Stomach smooth muscle (tissue), 2 donors: ENCODE results near the gene DSTYK.

ENCODE experiments used
- H3K27ac ChIP-seq: one replicate; pipeline ENCODE4 v1.7.0; 2013; ENCODE audit warnings: mild to moderate bottlenecking, low read length, inconsistent platforms
- H3K27me3 ChIP-seq, 2 donors: one replicate each; pipeline ENCODE4 v1.7.0; 2013; ENCODE audit warnings: low read length in 2 of 2; ENCODE audit not compliant: insufficient read depth in 2 of 2, control insufficient read depth in 1 of 2
- H3K36me3 ChIP-seq, 2 donors: one replicate each; pipeline ENCODE4 v1.7.0; 2013; ENCODE audit warnings: low read length in 2 of 2; ENCODE audit not compliant: control insufficient read depth in 2 of 2, insufficient read depth in 2 of 2
- H3K4me1 ChIP-seq: one replicate; pipeline ENCODE4 v1.7.0; 2013; ENCODE audit warnings: low read length; ENCODE audit not compliant: control insufficient read depth, insufficient read depth
- H3K4me3 ChIP-seq, 2 donors: one replicate each; pipeline ENCODE4 v1.7.0; 2013; ENCODE audit warnings: low read length in 2 of 2
- H3K9ac ChIP-seq, 2 donors: one replicate each; pipeline ENCODE4 v1.7.0; 2013; ENCODE audit warnings: low read length in 2 of 2, mild to moderate bottlenecking in 1 of 2
- H3K9me3 ChIP-seq, 2 donors: one replicate each; pipeline ENCODE4 v1.7.0; 2013; ENCODE audit warnings: low read length in 2 of 2; ENCODE audit not compliant: control insufficient read depth in 2 of 2
- donor health status: healthy.
- donor health status: Pancreatic carcinoma.

The DSTYK gene

DNA sequence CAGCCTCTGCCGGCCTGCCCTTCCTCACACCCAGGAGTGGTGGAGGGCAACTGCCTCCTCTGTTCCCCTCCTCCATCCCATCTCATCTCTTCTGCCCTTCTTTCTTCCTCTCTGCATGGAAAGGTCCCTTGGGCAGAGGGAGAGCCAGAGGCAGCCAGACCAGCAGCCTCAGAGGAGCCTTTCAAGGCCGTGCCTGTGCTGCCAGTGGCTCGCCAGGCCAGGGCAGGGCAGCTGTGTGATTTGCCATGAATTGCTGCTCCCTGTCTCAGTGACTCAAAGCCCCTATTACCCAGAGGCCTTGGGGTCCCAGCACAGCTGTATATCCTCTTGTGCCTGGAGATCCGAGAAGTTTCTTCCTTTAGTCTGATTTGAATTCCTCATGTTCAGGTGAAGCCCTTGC lies 38.1 kb upstream of the DSTYK start:
- Histone ChIP-seq H3K4me1 (peaks cover 46% of the 10 kb centered on the region), H3K9ac (no peak overlapping the region), H3K27me3 (no peaks in the 10 kb centered on the region), H3K9me3 (no peaks in the 10 kb centered on the region), H3K4me3 (peak overlapping the region in 1 of 2 donors; percentile 47), H3K27ac (peak overlapping the region; percentile 18), H3K36me3 (no peaks in the 10 kb centered on the region)

DNA sequence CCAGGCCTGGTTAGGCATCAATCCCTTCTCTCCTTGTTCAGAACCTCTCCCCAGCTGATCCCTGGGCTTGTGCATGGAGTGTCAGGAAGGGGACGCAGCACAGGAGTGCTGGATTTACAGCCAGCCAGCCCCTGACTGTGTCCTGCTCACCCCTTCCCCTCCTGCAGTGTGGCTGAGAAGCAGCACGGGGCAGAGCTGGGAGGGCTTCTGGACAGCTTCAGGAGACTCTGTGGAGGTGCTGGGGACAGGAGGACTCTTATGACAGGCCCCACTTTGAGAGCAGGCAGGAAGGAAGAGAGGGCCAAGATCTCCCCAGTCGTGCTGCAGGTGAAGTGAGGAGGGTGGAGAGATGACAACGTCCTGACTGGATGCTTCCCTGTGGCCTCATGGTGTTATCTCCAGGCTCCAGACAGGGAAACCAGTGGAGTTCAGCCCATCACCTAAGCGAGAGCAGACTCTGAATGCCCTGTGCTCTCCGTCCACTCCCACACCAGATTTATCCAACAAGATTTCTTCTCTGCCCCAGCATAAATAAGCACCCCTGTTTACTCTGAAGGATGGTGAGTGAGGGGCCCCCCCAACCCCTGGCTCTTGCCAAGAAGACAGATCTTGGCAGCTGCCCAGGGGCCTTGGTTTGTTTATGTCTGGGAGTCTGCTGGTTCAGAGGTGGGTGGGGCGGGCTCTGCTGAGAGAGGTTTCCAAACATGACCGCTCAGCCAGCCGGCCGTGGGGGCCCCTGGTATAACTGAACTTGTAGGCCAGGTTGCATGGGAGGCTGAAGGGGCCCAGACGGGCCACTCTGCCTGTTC lies 37.5 kb upstream of the DSTYK start:
- H3K27ac ChIP-seq, result peak overlapping the region; percentile 18
- no peaks in the 10 kb centered on the region for H3K9me3 ChIP-seq
- peak overlapping the region in 1 of 2 donors; percentile 21 for H3K9ac ChIP-seq
- H3K4me1 ChIP-seq, result peaks cover 46% of the 10 kb centered on the region
- H3K4me3 ChIP-seq, result peak overlapping the region in 1 of 2 donors; percentile 47
- H3K27me3 ChIP-seq, result no peaks in the 10 kb centered on the region
- no peaks in the 10 kb centered on the region for H3K36me3 ChIP-seq

DNA sequence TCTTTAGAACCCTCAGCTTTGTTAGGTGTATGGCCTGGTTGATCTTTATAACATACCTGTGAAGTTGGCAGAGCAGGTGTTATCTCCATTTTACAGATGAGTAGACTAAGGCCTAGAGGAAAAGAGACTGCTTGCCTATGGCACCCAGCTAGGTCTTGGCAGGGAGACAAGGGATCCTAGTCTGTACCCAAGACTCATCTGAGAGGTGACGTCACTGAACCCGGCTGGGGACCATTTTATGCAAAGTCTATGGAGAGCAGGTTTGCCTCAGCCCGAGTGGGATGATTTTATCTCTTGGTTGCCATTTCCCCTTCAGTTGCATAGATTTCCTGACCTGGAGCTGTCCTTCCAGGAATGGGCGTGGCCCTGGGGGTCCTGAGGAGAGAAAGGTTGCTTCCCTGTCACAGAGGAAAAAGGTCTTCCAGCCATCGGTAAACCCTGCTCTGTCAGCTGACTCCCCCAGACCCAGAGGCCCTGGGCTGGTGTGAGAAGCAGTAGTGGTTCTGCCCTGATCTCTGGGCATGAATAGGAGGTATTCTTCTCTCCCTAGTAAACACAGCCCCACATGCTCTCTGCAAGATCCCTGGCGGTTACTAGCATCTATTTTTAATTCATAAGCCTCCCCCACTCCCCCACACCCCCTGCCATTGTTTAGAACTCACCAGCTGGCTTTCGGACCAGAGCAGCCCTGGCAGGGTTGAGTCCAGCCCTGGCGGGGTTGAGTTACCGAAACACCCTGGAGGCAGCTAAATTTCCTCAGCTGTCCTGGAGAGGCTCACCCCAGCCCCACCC lies 35.8 kb upstream of the DSTYK start:
- Histone ChIP-seq H3K9ac (no peak overlapping the region), H3K4me3 (peak overlapping the region in 1 of 2 donors; percentile 8)

DNA sequence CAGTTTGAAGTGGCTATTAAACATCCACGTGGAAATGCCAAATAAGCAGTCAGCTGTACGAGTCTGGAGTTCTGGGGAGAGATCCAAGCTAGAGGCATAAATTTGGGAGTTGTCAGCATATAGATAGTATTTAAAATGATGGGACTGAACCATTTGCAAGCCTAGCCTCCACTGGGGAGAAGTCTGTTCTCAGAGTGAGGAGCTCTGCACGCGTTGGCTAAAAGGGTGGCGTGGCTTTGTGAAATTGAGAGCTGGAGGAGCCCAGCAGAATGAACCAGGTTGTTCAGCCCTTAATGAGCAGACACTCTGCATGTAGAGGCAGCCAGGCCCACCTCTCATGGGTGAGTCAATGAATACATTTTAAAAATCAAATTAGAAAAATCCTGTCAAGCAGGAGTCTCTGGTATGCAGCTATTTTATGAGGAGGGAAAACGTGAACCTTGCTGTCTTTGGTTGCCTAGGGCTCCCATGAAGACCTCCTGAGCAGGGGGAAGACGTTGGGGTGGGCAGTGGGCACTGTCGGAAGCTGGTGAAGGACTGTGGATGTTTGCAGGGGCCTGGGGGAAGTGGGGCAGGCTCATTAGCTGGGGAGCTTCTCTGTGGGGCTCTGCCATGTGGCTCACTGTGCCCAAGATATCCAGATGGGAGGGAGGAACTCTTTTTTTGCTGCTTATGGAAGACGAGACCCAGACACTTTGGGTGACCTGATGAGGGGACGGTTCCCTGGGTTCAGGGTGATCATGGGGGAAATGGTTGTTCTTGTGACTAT lies 35.0 kb upstream of the DSTYK start:
- no peaks in the 10 kb centered on the region for H3K27me3 ChIP-seq
- H3K9ac ChIP-seq, result no peak overlapping the region
- H3K27ac ChIP-seq, result no peak overlapping the region
- H3K9me3 ChIP-seq, result no peaks in the 10 kb centered on the region
- peaks cover 37% of the 10 kb centered on the region for H3K4me1 ChIP-seq
- no peak overlapping the region for H3K4me3 ChIP-seq
- peaks cover 0 to 3% of the 10 kb centered on the region in 2 donors for H3K36me3 ChIP-seq

More for the DNA sequence above, 35.8 kb upstream of the DSTYK start:
- Histone ChIP-seq H3K27me3 (no peaks in the 10 kb centered on the region), H3K36me3 (no peaks in the 10 kb centered on the region), H3K9me3 (no peaks in the 10 kb centered on the region), H3K4me1 (peaks cover 45% of the 10 kb centered on the region), H3K27ac (no peak overlapping the region)

DNA sequence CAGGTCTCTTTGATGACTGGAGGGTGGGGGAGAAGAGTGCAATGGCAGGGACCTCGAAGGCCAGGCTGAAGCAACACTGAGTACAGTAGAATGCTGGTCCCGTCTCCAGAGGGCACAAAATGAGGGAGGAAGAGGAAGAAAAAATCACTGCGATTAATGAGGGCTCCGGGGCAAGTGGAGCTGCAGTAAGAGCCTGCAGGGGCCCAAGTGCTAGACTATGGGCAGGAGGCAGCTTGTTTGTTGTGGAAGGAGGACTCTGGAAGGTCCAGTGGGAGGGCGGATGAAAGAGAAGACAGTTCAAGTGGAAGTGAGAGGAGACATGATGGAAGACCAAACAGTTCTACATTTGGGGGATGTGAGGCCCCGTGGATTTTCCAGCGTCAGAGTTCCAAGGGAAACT lies 33.6 kb upstream of the DSTYK start:
- H3K4me3 ChIP-seq, result no peak overlapping the region
- no peak overlapping the region for H3K27ac ChIP-seq
- peaks cover 32% of the 10 kb centered on the region for H3K4me1 ChIP-seq
- peaks cover 0 to 3% of the 10 kb centered on the region in 2 donors for H3K36me3 ChIP-seq
- H3K9ac ChIP-seq, result no peak overlapping the region
- no peaks in the 10 kb centered on the region for H3K9me3 ChIP-seq
- no peaks in the 10 kb centered on the region for H3K27me3 ChIP-seq

DNA sequence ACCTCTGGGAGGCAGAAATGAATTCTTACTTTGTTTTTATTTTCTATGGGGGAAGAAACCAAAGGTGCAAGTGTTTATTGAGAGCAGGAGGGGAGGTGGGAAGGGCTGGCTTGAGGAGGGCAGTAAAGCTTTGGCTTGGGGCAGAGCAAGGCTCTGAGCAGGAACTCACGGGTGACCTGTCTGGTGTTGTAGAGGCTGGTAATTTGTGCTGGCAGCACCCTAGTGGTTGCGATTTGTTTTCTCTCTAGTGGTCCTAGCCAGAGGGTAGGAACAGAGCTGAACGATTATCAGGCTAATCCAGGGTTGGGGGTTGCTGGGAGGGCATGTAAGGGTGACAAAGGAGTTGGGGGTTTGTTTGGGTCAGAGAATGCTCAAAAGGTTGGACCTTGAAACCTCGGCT lies 32.9 kb upstream of the DSTYK start:
- no peak overlapping the region for H3K27ac ChIP-seq
- H3K27me3 ChIP-seq, result no peaks in the 10 kb centered on the region
- no peak overlapping the region for H3K9ac ChIP-seq
- no peaks in the 10 kb centered on the region for H3K9me3 ChIP-seq
- peaks cover 27% of the 10 kb centered on the region for H3K4me1 ChIP-seq
- peaks cover 0 to 3% of the 10 kb centered on the region in 2 donors for H3K36me3 ChIP-seq
- no peak overlapping the region for H3K4me3 ChIP-seq

DNA sequence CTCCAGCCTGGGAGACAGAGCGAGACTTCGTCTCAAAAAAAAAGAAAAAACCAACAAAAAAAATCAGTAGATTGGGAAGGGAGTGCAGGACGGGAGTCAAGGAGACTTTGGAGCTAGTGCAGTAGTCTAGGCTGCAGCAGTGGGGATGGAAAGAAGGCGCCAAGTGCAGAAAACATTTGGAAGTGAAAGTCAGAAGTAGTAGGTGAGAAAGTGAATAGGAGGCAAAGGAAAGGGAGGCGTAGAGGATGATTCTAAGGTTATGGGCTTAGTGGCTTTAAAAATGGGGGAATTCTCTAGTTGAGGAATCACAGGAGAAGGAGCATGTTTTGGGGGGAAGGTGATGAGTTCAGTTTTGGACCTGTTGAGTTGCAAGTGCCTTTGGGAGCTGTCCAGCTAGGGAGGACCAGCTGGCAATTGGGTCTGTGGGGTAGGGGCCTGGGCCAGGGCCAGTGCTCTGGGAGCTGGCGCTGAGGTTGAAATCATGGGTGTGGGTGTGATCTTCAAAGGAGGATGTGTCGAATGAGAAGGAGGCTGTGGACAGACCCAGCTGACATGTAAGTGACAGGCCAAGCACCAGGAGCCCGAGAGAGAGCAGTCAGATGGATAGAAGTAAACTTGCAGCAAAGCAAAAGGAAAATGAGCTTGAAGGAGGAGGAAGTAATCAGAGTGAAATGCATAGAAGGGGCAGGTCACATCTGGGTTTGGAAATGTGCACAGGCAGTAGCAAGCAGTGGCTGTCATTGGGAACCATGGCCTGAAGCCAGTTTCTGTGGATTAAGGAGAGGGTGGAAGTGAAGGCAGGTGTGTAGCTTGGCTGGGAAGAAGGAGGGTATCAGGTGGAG lies 32.1 kb upstream of the DSTYK start:
- no peak overlapping the region for H3K9ac ChIP-seq
- H3K4me3 ChIP-seq, result peak overlapping the region in 1 of 2 donors; percentile 1
- no peaks in the 10 kb centered on the region for H3K27me3 ChIP-seq
- H3K36me3 ChIP-seq, result peaks cover 0 to 3% of the 10 kb centered on the region in 2 donors
- H3K27ac ChIP-seq, result no peak overlapping the region
- H3K9me3 ChIP-seq, result no peaks in the 10 kb centered on the region
- peaks cover 19% of the 10 kb centered on the region for H3K4me1 ChIP-seq

DNA sequence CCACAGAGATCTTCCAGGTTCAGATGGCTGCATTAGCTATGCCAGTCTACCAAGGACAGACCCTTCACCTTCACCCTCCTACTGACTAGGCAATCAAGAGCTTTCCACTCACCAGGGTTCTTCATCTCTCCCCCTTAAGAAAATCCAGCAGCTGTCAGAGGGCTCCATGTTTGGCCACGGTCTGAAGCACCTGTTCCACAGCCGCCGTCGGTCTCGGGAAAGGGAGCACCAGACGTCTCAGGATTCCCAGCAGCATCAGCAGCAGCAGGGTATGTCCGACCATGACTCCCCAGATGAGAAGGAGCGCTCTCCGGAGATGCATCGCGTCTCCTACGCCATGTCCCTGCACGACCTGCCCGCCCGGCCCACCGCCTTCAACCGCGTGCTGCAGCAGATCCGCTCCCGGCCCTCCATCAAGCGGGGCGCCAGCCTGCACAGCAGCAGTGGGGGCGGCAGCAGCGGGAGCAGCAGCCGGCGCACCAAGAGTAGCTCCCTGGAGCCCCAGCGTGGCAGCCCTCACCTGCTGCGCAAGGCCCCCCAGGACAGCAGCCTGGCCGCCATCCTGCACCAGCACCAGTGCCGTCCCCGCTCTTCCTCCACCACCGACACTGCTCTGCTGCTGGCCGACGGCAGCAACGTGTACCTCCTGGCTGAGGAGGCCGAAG lies 30.0 kb upstream of the DSTYK start:
- H3K27me3 ChIP-seq, result no peaks in the 10 kb centered on the region
- no peaks in the 10 kb centered on the region for H3K9me3 ChIP-seq
- H3K27ac ChIP-seq, result no peak overlapping the region
- H3K36me3 ChIP-seq, result peaks cover 0 to 3% of the 10 kb centered on the region in 2 donors
- H3K9ac ChIP-seq, result no peak overlapping the region
- no peak overlapping the region for H3K4me3 ChIP-seq
- no peaks in the 10 kb centered on the region for H3K4me1 ChIP-seq

DNA sequence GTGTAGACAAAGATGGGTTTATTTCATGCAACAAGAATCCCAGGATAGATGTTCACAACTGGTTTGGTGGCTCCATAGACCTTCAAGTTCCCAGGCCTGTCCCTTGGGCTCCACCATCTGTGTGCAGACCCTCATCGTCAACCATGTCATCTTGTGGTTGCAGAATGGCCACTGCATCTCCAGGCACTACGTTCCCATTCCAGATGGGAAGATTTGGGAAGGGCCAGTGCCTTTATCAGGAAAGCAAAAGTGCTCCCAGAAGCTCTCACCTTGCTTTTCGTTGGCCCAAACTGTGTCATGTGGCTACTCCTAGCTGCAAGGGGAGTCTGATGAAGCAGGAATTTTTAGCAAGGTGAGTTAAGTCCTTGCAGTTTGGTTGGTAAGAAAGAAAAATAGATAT lies 29.1 kb upstream of the DSTYK start:
- no peaks in the 10 kb centered on the region for H3K27me3 ChIP-seq
- no peak overlapping the region for H3K27ac ChIP-seq
- H3K9ac ChIP-seq, result no peak overlapping the region
- H3K4me3 ChIP-seq, result no peak overlapping the region
- peaks cover 0 to 3% of the 10 kb centered on the region in 2 donors for H3K36me3 ChIP-seq
- H3K9me3 ChIP-seq, result no peaks in the 10 kb centered on the region
- H3K4me1 ChIP-seq, result no peaks in the 10 kb centered on the region
